Measurements from ENCODE around the gene HCFC1R1.

- TF ChIP-seq POLR2A (IDR thresholded peaks at IDR 0.05; ENCODE audit: control extremely low read depth in 1 of 2, low read depth in 2 of 2, low read length in 2 of 2) (no peak), KDM1A (IDR thresholded peaks at IDR 0.05; ENCODE audit: borderline replicate concordance, low read length) (no peak), CTCF (IDR thresholded peaks at IDR 0.05; ENCODE audit: control extremely low read depth in 1 of 3, insufficient read depth in 1 of 3, low read depth in 1 of 3, low read length in 3 of 3) (no peak), HDAC2 (IDR thresholded peaks at IDR 0.05; ENCODE audit: borderline replicate concordance in 1 of 2, low read depth in 2 of 2, low read length in 2 of 2) (no peak), MAX (IDR thresholded peaks at IDR 0.05) (no peak), TAF1 (IDR thresholded peaks at IDR 0.05; ENCODE audit: low read depth, low read length) (no peak), EZH2 (IDR thresholded peaks at IDR 0.05; ENCODE audit: low read depth, low read length, severe bottlenecking) (no peak), TCF12 (IDR thresholded peaks at IDR 0.05; ENCODE audit: low read depth, low read length) (no peak), SIN3A (conservative IDR thresholded peaks at IDR 0.05 in 1 of 2, IDR thresholded peaks at IDR 0.05 in 1 of 2; ENCODE audit: low read depth in 1 of 2, low read length in 2 of 2) (no peak)
These were observed 5.9 kb upstream of the HCFC1R1 start for GRCh38 chr16:3029491-3030221.

Data from H1 (cell line).